Retinal pigment epithelial cell (primary cell): ENCODE measurements around the gene CLIC1.

Experiments used
- DNase-seq: peaks from one replicate; pipeline ENCODE4 v3.0.0-alpha.2; 2010; ENCODE audit warnings: low read depth
- H3K4me3 ChIP-seq: 2 replicates; pipeline ENCODE4 v1.5.1; 2011; ENCODE audit warnings: mild to moderate bottlenecking, low read length, control low read depth, moderate library complexity
- TF ChIP-seq, protein P1 (sequence below): conservative IDR thresholded peaks from 2 replicates; pipeline ENCODE4 v1.5.1; 2011; ENCODE audit warnings: low read depth, low read length, control low read depth, inconsistent platforms

The CLIC1 gene

DNA sequence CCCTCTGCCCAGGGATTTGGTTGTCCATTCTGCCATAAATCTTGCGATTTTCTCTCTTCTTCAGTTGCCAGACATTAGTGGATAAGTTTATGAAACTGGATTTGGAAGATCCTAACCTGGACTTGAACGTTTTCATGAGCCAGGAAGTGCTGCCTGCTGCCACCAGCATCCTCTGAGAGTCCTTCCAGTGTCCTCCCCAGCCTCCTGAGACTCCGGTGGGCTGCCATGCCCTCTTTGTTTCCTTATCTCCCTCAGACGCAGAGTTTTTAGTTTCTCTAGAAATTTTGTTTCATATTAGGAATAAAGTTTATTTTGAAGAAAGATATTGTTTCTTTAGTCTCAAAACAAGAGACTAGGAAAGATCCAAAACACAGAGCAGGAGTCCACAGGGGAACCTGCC is 26.0 kb upstream of the CLIC1 start, which contains the start of gene SAPCD1:
Gene SAPCD1 (plus strand): TSS at position 301 of the 400 bp plus-strand sequence. CDS start 399 bp downstream, outside the sequence.
- no peak within 1 kb of the TSS for H3K4me3 ChIP-seq
- TF ChIP-seq, protein P1, sequence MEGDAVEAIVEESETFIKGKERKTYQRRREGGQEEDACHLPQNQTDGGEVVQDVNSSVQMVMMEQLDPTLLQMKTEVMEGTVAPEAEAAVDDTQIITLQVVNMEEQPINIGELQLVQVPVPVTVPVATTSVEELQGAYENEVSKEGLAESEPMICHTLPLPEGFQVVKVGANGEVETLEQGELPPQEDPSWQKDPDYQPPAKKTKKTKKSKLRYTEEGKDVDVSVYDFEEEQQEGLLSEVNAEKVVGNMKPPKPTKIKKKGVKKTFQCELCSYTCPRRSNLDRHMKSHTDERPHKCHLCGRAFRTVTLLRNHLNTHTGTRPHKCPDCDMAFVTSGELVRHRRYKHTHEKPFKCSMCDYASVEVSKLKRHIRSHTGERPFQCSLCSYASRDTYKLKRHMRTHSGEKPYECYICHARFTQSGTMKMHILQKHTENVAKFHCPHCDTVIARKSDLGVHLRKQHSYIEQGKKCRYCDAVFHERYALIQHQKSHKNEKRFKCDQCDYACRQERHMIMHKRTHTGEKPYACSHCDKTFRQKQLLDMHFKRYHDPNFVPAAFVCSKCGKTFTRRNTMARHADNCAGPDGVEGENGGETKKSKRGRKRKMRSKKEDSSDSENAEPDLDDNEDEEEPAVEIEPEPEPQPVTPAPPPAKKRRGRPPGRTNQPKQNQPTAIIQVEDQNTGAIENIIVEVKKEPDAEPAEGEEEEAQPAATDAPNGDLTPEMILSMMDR: no peak
- DNase-seq: no peak

DNA sequence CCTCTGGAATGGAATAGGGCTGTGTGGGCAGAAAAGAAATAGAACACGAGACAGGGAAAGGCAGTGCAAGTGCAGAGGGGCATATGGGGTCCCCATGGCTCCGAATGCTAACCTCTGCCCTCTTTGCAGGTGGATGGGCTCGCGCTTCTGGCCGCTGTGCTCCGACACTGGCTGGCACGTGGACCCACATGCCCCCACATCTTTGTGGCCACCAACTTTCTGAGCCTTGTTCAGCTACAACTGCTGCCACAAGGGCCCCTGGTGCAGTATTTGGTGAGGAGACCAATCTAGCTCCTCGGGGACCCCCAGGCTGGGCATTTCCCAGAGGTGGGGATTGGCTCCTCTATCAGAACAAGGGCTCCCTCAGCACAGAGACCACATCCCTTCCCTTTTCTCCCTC is 25.0 kb upstream of the CLIC1 start:
- DNase-seq: no peak
- H3K4me3 ChIP-seq: no peak overlapping the region
- TF ChIP-seq, protein P1: no peak

DNA sequence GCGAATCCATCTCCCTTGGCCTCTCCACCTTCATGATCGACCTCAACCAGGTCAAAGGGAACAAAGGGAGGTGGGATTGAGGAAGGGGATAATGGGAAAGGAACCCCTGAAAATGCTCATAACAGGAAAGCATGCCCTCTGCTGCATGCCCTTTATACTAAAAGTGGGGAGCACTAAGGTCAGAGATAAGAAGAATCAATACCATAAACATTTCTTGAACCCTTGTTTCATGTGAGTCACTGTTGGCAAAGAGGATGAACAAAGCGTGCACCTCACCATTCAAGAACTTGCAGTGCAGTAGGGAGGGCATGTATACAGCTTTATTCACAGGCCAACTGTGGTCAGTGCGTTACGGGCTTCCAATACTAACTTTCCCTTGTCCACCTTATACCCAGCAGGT is 24.5 kb upstream of the CLIC1 start:
- H3K4me3 ChIP-seq: no peak overlapping the region
- TF ChIP-seq, protein P1: no peak
- DNase-seq: no peak

DNA sequence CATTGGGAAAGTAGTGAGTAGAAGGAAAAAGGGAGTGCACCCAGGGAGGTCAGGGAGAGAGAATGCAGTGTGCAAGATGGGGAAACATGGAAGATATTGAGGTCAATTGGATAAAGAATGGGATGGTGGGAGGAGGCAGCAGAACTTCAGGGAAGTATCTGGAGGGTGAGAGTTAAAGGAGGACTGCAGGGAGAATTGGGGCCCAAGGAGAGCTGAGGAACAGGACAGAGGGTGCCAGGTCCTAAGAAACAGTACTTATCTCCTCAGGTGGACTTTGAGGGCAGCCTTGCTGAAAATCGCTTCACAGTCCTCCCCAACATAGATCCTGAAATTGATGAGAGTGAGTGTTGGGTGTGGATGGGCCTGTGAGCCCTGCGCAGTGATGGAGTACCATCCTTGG is 22.0 kb upstream of the CLIC1 start:
- no peak for DNase-seq
- TF ChIP-seq, protein P1: no peak
- no peak overlapping the region for H3K4me3 ChIP-seq

DNA sequence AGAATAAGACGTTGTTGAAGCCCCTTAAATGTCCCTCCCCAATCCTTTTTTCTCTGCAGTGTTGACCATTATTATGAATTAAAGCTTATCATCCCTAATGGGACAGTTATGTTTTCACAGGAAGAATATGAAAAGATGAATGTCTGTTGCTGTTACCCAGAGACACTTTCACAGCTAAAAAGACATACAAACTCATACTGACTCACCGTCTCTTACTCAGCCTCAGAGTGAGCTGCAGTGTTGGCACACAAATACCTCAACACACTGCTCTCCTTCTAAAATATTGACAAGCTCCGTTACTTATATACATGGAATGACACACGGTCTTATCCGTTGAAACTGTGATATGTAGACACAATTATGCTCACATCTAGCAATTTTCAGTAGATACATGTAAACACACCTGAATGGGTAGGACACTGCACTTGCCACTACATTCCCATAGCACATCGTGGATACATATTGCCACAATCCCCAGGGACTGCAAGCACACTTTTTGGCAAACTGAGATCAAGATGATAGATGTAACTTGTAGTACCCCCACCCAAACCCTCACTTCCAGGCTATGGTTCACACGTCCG is 16.5 kb upstream of the CLIC1 start:
- no peak for DNase-seq
- TF ChIP-seq, protein P1: no peak
- H3K4me3 ChIP-seq: no peak overlapping the region

DNA sequence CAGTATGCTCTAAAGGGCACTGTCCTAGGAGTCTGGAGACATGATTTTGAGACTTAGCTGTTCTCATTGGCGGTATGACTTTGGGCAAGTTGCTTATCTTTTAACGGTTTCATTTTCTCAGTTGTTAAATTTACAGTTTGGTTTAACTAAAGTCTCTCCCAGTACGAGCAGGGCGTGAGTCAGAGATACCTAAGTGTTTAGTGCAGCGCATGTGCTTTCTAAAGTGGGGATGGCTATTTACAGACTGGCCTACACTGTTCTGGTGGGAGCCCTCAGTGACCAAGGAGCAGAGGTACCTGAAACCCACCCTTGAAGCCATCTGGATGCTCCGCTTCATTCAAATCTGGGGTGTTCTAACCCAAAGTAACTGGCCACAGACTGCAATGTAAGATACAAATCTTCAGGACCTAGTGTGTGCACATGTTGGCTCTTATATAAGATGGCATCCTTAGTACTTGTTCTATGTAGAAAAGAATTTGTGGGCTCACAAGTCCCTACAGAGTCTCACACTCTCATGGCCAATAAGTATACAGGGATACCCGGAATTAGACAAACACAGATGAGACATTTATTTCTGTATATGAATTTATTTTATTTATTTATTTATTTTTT is 14.2 kb upstream of the CLIC1 start:
- H3K4me3 ChIP-seq: no peak overlapping the region
- TF ChIP-seq, protein P1: no peak
- DNase-seq: no peak
